H1 (cell line): ENCODE data around the gene CBARP. TPM values are rescaled to one million over a fixed set of nuclear protein-coding genes. Genes with fewer than 3 reads are reported as not detected.

Experiments used
- ATF3 ChIP-seq: IDR thresholded peaks from 2 replicates; pipeline ENCODE4 v1.6.1; 2011; ENCODE audit warnings: low read depth, mild to moderate bottlenecking, low read length; ENCODE audit not compliant: insufficient read depth
- CTCF ChIP-seq, 3 experiments: IDR thresholded peaks; 1 replicate in 2 of 3; 2 replicates in 1 of 3; pipeline versions ENCODE4 v1.5.1 to v1.6.1; 2011; ENCODE audit warnings: low read length in 3 of 3, mild to moderate bottlenecking in 3 of 3, inconsistent platforms in 2 of 3, low read depth in 1 of 3, moderate library complexity in 1 of 3; ENCODE audit not compliant: insufficient read depth in 1 of 3; ENCODE audit errors: control extremely low read depth in 1 of 3
- KDM4A ChIP-seq: IDR thresholded peaks from one replicate; pipeline ENCODE4 v1.7.1; 2012; ENCODE audit warnings: low read depth, mild to moderate bottlenecking, moderate library complexity, low read length, inconsistent platforms; ENCODE audit not compliant: severe bottlenecking
- POLR2AphosphoS5 ChIP-seq: IDR thresholded peaks from 2 replicates; pipeline ENCODE4 v1.6.1; 2011; ENCODE audit warnings: low read depth, low read length
- RFX5 ChIP-seq: IDR thresholded peaks from 2 replicates; pipeline ENCODE4 v1.6.1; 2011; ENCODE audit warnings: low read depth, low read length, improper control_type of control experiment, borderline replicate concordance
- SP4 ChIP-seq: IDR thresholded peaks from 2 replicates; pipeline ENCODE4 v1.6.1; 2012; ENCODE audit warnings: low read length, inconsistent platforms
- polyA plus RNA-seq, 7 experiments: library from polyadenylated mRNA; depleted of rRNA in 3 of 7; stranded (reverse) in 5 of 7; unstranded in 2 of 7; fragments of >200 nt in 5 of 7; fragments of 200-250 nt in 2 of 7; gene quantifications; 1 replicate in 5 of 7; 2 replicates in 1 of 7; 4 replicates in 1 of 7; pipeline versions ENCODE4 v1.2.1 to v1.2.3, GENCODE V29; 2011 to 2013; ENCODE audit warnings: missing spikeins in 2 of 7, mixed read lengths in 2 of 7
- total RNA-seq: library from RNA; stranded (reverse); fragmentation: NEBNext Ultra II Directional; extraction: Animal tissue kit (Norgen Biotek cat#: 25700); gene quantifications from 2 replicates; pipeline ENCODE4 v1.2.1, GENCODE V29; 2021

CBARP gene
- total and polyA plus RNA-seq, 2 of the 8 experiments (the other 6 are each of a cell fraction or from before 2014, with no cell fraction given), result 4.9 to 14.7 TPM

- TF ChIP-seq RFX5 (no peak), SP4 (no peak), KDM4A (no peak), POLR2AphosphoS5 (no peak), ATF3 (no peak), CTCF (IDR thresholded peaks at IDR 0.05; ENCODE audit: control extremely low read depth in 1 of 3, insufficient read depth in 1 of 3, low read depth in 1 of 3, low read length in 3 of 3) (no peak)
These were observed 17.9 kb downstream of the CBARP start (continued) for GRCh38 chr19:1219786-1220476.
